Astrocyte of the hippocampus (primary cell): ENCODE results near the gene CAPN10.

Experiments used
- DNase-seq: peaks from one replicate; pipeline ENCODE4 v3.0.0; 2011; ENCODE audit warnings: low read depth, low spot score

The CAPN10 gene

GRCh38 chr2:240574386-240575100 is 12.0 kb upstream of the CAPN10 start:
- DNase-seq, result no peak

GRCh38 chr2:240575101-240575965 is 11.2 kb upstream of the CAPN10 start:
- no peak for DNase-seq

- DNase-seq, result no peak
Observed at GRCh38 chr2:240576036-240576435, 10.5 kb upstream of the CAPN10 start.

GRCh38 chr2:240576436-240577205 is 9.9 kb upstream of the CAPN10 start:
- DNase-seq, result no peak

- no peak for DNase-seq
Observed at GRCh38 chr2:240577281-240578109, 9.0 kb upstream of the CAPN10 start.

- DNase-seq, result no peak
Observed at GRCh38 chr2:240578110-240578450, 8.5 kb upstream of the CAPN10 start.

- DNase-seq, result no peak
Observed at GRCh38 chr2:240578488-240578887, 8.0 kb upstream of the CAPN10 start.

GRCh38 chr2:240579071-240579762 is 7.3 kb upstream of the CAPN10 start:
- no peak for DNase-seq

- peak; percentile 87 for DNase-seq
Observed at GRCh38 chr2:240579771-240580614, 6.5 kb upstream of the CAPN10 start.

- DNase-seq, result no peak
Observed at GRCh38 chr2:240581811-240582210, 4.7 kb upstream of the CAPN10 start.

- DNase-seq, result no peak
Observed at GRCh38 chr2:240582781-240583180, 3.8 kb upstream of the CAPN10 start.

- DNase-seq, result no peak
Observed at GRCh38 chr2:240583774-240584173, 2.8 kb upstream of the CAPN10 start.

GRCh38 chr2:240584486-240585031 is 2.0 kb upstream of the CAPN10 start:
- DNase-seq, result no peak

- DNase-seq, result no peak
Observed at GRCh38 chr2:240585101-240585500, 1.4 kb upstream of the CAPN10 start.

- DNase-seq, result peak; percentile 16
Observed at GRCh38 chr2:240585681-240586197, 795 bp upstream of the CAPN10 start.

GRCh38 chr2:240586919-240587800 is 626 bp downstream of the CAPN10 start:
- DNase-seq, result peak; percentile 40

GRCh38 chr2:240588006-240588655 is 1.6 kb downstream of the CAPN10 start:
- no peak for DNase-seq

GRCh38 chr2:240588669-240589068 is 2.1 kb downstream of the CAPN10 start:
- no peak for DNase-seq
